ENCODE data around the gene LRRC26.

LRRC26 gene

GRCh38 chr9:137205126-137206069, 35.5 kb upstream of the LRRC26 start, which contains the start of the genes NDOR1 and TMEM203:
TSS of gene NDOR1 (plus strand) at chr9:137205700. CDS start at chr9:137205778, 78 bp downstream.
TSS of gene TMEM203 (minus strand) at chr9:137205648. CDS start at chr9:137205414, 234 bp downstream.
- TF ChIP-seq GATA3 (IDR thresholded peaks at IDR 0.05; ENCODE audit: low read depth, low read length) (no peak), GATA2 (IDR thresholded peaks at IDR 0.05; ENCODE audit: low read depth, low read length) (no peak)

GRCh38 chr9:137204731-137205125, 34.9 kb upstream of the LRRC26 start:
- no peak for TF ChIP-seq GATA2 (IDR thresholded peaks at IDR 0.05; ENCODE audit: low read depth, low read length)
- no peak for TF ChIP-seq GATA3 (IDR thresholded peaks at IDR 0.05; ENCODE audit: low read depth, low read length)

- no peak for TF ChIP-seq GATA2 (IDR thresholded peaks at IDR 0.05; ENCODE audit: low read depth, low read length)
- no peak for TF ChIP-seq GATA3 (IDR thresholded peaks at IDR 0.05; ENCODE audit: low read depth, low read length)
These were observed 33.1 kb upstream of the LRRC26 start for GRCh38 chr9:137202966-137203365.

GRCh38 chr9:137201205-137201868, 31.5 kb upstream of the LRRC26 start:
- TF ChIP-seq GATA2 (IDR thresholded peaks at IDR 0.05; ENCODE audit: low read depth, low read length) (no peak), GATA3 (IDR thresholded peaks at IDR 0.05; ENCODE audit: low read depth, low read length) (no peak)

DNA sequence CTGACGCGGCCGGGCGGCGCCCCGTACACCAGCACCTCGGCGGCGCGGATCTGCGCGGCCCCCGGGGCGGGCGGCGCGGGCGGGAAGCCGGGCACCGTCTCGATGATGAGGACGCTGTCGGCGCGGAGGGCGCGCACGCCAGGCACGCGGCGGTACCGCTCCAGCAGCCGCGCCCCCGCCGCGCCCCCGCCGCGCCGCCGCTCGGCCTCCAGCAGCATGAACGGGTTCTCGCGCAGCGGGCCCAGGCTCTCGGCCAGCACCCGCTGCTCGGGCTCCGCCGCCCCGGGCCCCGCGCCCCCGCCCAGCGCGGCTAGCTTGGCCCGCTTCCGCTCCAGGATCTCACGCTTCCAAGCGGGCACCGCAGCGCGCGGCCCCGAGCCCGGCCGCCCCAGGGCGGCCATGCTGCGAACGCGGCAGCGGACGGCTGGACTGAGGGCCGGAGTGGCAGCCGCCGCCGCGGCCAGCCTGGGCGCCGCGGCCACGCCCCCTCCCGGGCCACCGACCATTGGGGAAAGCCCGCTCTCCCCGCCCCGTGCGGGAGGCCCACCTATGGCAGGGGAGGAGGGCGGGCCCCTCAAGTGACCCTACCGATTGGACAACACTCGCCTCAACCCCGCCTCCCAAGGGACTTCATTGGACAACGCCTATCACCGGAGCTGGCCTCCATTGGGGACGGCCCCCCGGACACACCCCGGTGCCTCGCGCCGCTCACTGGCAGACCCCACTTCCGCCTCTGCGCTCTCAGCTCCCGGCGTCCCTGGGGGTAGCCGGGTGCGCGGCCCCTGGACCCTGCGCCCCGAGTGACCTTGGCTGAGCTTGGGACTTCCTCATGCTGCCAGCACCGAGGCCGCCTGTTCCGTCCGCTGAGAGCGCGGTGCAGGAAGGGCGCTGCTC, 30.7 kb upstream of the LRRC26 start, which contains the start of gene TPRN:
Gene TPRN, minus strand, starts transcription at position 431 of the 894 bp plus-strand sequence. Its CDS starts 30 bp downstream, at position 401.
- TF ChIP-seq GATA2 (IDR thresholded peaks at IDR 0.05; ENCODE audit: low read depth, low read length) (no peak), GATA3 (IDR thresholded peaks at IDR 0.05; ENCODE audit: low read depth, low read length) (no peak)

DNA sequence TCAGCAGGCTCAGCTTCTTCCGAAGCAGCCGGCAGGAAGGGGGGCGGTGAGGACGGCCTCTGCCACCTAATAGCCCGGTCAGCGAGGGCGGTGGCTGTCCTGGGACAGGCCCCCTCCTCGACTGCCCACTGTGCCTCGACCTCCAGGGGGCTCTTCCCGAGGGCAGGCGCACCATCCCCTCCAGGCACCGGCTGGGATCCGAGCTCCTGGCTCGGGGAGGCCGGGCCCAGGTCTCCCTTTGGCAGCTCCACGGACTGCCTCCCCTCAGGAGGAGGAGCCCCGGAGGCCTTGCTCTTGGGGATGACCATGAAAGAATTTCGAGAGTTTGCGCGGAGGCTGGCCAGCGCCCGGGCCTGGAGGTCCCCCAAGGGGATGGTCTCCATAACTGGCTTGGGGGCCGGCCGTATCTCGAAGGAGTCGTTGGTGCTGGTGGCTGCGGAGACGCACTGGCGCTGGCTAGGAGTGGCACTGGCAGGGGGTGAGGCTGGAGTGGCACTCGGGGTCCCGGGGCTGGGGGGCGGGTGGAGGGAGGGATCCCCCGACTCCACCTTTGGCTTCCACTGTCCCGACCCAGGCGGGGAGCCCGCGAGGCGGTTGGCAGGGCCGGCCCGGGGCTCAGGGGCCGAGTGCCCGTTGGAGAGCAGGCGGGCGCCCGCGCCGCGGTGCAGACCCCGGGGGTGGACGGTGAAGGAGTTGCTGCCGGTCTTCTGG, 29.7 kb upstream of the LRRC26 start:
- TF ChIP-seq GATA3 (IDR thresholded peaks at IDR 0.05; ENCODE audit: low read depth, low read length) (no peak), GATA2 (IDR thresholded peaks at IDR 0.05; ENCODE audit: low read depth, low read length) (no peak)

DNA sequence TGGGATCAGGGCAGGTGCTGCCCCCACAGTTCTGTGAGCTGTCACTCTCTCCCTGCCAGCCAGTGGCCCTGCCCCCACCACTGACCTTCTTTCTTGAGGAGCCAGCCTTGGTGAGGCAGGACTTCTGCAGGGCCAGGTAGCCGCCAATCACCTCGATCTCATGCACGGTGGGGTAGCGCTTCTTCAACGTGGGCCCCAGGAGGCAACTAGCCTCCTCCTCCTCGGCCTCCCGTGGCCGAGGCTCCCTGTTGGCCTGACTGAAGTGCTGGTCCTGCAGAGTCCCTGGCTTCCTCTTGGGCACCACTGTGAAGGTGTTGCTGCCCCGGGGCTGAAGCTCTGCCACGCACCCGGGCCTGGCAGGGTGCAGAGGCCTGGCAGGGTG, 29.0 kb upstream of the LRRC26 start:
- TF ChIP-seq GATA3 (IDR thresholded peaks at IDR 0.05; ENCODE audit: low read depth, low read length) (no peak), GATA2 (IDR thresholded peaks at IDR 0.05; ENCODE audit: low read depth, low read length) (no peak)

GRCh38 chr9:137198051-137198901, 28.4 kb upstream of the LRRC26 start:
- TF ChIP-seq GATA3 (IDR thresholded peaks at IDR 0.05; ENCODE audit: low read depth, low read length) (no peak), GATA2 (IDR thresholded peaks at IDR 0.05; ENCODE audit: low read depth, low read length) (no peak)

DNA sequence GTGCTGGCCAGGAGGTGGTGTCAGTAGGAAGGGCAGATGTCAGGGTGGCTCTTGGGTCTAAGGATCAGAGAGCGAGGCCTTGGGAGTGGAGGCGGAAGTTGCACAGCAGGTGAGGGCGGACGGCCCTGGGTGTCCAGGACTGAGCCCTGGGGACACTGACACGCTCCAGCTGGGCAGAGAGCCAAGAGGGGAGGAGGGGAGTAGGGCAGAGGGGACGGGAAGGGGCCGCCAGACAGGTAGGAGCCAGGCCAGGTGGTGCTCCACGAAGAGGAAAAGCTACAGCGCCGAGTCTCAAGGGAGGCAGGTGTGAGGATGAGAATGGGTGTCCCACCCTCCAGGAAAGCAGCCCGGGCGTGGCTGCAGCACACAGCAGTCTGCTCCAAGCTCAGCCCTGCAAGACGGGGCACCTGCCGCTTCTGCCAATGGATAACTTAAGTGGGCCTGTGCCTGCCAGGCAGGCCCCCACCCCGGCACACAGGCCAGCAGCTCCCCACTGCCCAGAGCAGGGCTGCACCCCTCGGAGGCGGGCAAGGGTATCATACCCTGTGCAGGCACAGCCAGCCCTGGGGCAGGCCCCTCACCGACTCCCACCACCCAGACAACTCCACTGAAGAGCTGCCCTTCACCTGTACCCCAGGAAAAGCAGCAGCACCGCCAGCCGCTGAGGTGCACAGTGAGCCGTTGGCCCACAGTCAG, 25.8 kb upstream of the LRRC26 start:
- no peak for TF ChIP-seq GATA3 (IDR thresholded peaks at IDR 0.05; ENCODE audit: low read depth, low read length)
- no peak for TF ChIP-seq GATA2 (IDR thresholded peaks at IDR 0.05; ENCODE audit: low read depth, low read length)

- no peak for TF ChIP-seq GATA3 (IDR thresholded peaks at IDR 0.05; ENCODE audit: low read depth, low read length)
- TF ChIP-seq GATA2 (IDR thresholded peaks at IDR 0.05; ENCODE audit: low read depth, low read length) = no peak
These were observed 25.1 kb upstream of the LRRC26 start for GRCh38 chr9:137194909-137195308.

GRCh38 chr9:137194388-137194787, 24.5 kb upstream of the LRRC26 start:
- TF ChIP-seq GATA3 (IDR thresholded peaks at IDR 0.05; ENCODE audit: low read depth, low read length) (no peak), GATA2 (IDR thresholded peaks at IDR 0.05; ENCODE audit: low read depth, low read length) (no peak)

GRCh38 chr9:137193771-137194170, 23.9 kb upstream of the LRRC26 start:
- TF ChIP-seq GATA3 (IDR thresholded peaks at IDR 0.05; ENCODE audit: low read depth, low read length) (no peak), GATA2 (IDR thresholded peaks at IDR 0.05; ENCODE audit: low read depth, low read length) (no peak)
